HG03175 (cell line): ENCODE measurements around the gene TMEM192.
"Not testable (repeated sequence)": the region's sequence is repeated elsewhere in the genome, so short reads cannot be mapped to it uniquely, and the experiment has no call there.

Experiments used
- ATAC-seq: cut with Tn5 transposase; IDR thresholded peaks from one replicate; pipeline ENCODE4 v1.9.1; 2021; ENCODE audit warnings: mild to moderate bottlenecking, moderate library complexity; ENCODE audit not compliant: unreplicated experiment

TMEM192 gene

GRCh38 chr4:165094873-165095272 is 17.8 kb downstream of the TMEM192 start:
- no peak for ATAC-seq

DNA sequence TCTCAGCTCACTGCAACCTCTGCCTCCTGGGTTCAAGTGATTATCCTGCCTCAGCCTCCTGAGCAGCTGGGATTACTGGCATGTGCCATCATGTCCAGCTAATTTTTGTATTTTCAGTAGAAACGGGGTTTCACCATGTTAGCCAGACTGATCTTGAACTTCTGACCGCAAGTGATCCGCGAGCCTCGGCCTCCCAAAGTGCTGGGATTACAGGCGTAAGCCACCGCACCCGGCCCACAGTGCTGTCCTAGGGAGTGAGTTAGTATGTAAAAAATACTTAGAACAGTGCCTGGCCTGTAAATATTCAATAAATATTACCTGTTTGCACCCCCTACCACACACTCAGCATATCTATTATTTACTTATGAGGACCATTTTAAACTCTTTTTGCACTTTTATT is 20.5 kb downstream of the TMEM192 start:
- not testable (repeated sequence) for ATAC-seq

DNA sequence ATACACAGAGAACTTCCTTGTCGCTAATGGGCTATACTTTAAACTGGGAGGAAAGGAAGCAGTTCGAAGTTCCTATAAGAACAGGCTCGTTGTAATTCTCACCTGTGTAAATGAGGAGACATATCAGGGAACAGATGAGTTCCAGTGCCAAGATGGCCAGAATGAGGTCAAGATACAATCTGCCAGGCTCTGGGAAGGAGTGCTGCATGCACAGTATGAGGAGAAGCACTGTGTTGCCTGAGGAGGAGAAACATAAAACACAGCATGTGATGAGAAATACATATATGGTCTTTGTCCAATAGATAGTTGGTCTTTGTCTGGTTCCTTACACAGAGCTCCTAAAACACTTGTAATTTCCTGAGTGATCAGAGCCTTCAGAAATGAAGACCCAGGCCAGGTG is 24.3 kb downstream of the TMEM192 start:
- ATAC-seq, result no peak

DNA sequence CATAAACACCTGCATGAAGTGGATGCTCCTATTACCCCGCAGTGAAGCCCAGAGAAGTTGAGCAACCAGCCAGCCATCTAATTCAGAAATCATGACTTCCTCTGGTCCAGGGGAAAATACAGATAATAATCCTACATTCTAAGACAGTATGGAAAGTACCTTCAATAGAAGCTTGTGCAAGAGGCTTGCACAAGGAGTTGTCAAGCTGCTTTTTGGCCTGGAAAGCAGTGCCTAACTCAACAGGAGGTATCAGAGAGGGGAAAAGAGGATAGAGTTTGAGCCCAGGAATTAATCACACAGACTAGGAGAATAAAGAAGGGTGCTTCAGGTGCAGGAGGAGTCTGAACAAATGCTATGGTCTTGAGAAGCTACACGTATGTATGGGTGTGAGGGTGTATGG is 26.7 kb downstream of the TMEM192 start:
- no peak for ATAC-seq

- ATAC-seq, result not testable (repeated sequence)
These were observed 27.9 kb downstream of the TMEM192 start for GRCh38 chr4:165084787-165085186.

- ATAC-seq, result no peak
These were observed 33.2 kb downstream of the TMEM192 start for GRCh38 chr4:165079476-165079875.

DNA sequence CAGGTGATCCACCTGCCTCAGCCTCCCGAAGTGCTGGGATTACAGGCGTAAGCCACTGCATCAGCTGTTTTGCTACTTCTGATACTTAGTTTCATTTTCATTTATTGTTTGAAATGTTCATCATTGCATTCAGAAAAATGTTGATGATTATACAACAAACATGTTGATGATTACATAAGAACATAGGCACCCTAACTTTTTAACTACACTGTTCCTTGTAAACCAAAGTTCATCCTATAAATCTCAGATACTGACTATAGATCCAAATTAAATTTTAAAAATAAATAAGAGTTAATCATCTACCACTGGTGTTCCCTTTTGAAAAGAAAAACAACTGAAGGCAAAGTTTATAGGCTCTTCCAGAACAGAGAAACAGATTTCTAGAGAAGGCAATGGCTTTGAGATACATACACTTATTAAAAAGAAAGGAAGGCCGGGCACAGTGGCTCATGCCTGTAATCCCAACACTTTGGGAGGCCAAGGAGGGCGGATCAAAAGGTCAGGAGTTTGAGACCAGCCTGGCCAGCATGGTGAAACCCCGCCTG is 35.6 kb downstream of the TMEM192 start:
- no peak for ATAC-seq

DNA sequence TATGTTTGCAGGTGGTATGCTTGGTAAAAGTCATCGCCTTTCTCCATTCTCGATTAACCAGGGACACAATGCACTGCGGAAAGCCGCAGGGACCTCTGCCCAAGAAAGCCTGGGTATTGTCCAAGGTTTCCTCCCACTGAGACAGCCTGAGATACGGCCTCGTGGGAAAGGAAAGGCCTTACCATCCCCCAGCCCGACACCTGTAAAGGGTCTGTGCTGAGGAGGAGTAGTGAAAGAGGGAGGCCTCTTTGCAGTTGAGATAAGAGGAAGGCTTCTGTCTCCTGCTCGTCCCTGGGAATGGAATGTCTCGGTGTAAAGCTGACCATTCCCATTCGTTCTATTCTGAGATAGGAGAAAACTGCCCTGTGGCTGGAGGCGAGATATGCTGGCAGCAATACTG is 39.3 kb downstream of the TMEM192 start:
- ATAC-seq, result not testable (repeated sequence)

DNA sequence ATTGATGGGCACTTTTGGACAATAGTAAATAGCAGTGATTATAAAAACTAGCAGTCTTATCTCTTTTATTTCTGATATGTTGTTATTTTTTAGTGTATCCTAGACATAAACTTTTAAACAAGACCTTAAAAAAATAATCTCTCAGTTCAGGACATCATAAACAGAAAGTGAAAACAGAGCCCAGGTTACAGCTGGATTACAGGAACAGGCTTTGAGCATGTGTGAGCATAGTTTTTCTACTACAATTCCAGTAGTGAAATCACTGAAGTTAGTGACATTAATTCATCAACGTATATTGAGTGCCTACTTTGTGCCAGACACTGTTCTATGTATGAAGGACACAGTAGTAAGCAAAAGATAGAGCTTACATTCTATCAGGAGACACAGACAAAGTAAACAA is 42.1 kb downstream of the TMEM192 start:
- ATAC-seq, result no peak

GRCh38 chr4:165060938-165061337 is 51.7 kb downstream of the TMEM192 start:
- no peak for ATAC-seq

- no peak for ATAC-seq
These were observed 53.3 kb downstream of the TMEM192 start for GRCh38 chr4:165059386-165059785.

DNA sequence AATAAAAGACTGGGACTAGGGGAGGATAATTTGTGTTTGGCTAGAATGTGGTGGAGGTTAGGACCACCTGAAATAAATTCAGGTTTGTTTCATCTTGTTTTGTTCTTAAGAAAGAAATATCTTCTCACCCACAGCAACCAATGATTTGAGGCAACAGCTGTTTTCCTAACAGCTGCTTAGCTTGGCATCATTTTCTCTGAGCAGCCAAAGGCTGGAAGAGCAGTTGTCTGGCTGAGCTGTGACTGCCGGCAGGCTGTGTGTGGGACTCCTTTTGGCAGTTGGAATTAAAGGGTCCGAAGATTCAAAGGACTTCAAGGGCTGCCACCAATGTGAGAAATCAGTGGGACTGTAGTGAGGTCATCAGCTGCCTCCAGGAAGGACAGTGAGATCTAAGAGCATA is 54.0 kb downstream of the TMEM192 start:
- no peak for ATAC-seq

GRCh38 chr4:165055601-165056000 is 57.1 kb downstream of the TMEM192 start:
- no peak for ATAC-seq

DNA sequence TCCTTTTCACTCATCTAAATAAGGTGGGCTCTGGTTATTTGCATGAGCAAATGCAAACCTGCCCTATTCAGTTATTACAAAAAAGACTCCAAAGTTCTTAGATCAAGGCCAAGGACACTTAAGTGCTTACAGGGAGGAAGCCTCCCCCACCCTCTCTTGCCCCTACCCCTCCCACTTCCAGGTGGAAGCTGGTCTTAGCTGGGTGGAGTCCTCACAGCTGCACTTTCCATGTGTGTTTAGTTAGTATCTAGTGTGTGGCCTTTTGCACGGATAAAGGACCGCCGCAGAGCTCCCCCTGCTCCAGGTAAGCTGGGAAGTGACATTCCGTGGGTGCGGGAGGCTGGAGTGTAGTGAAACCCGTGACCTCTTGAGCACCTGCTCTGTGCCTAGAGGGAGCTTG is 59.0 kb downstream of the TMEM192 start, which contains the start of gene TRIM75:
TSS of gene TRIM75 (plus strand) at position 222 of the 400 bp plus-strand sequence. CDS start 5,282 bp downstream, outside the sequence.
- ATAC-seq, result no peak

GRCh38 chr4:165052627-165053026 is 60.0 kb downstream of the TMEM192 start:
- no peak for ATAC-seq

DNA sequence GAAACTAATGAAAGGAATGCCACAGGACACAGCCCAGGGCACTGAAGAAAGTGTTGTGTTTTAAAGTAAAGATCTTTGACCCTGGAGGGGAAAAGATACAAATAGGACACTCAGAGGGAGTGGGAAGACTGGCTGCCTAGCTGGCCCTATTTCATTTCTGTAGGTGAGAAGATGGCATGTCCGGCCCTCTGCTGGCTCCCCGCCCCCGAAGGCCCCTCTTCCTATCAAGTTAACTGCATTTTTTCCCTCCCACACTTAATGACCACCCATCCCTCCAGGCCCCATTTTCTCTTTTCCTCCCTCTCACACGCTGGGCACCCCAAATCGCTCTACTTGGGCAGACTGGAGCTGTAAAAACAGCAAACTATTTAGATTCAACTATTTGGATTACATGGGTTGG is 64.5 kb downstream of the TMEM192 start:
- ATAC-seq, result no peak

DNA sequence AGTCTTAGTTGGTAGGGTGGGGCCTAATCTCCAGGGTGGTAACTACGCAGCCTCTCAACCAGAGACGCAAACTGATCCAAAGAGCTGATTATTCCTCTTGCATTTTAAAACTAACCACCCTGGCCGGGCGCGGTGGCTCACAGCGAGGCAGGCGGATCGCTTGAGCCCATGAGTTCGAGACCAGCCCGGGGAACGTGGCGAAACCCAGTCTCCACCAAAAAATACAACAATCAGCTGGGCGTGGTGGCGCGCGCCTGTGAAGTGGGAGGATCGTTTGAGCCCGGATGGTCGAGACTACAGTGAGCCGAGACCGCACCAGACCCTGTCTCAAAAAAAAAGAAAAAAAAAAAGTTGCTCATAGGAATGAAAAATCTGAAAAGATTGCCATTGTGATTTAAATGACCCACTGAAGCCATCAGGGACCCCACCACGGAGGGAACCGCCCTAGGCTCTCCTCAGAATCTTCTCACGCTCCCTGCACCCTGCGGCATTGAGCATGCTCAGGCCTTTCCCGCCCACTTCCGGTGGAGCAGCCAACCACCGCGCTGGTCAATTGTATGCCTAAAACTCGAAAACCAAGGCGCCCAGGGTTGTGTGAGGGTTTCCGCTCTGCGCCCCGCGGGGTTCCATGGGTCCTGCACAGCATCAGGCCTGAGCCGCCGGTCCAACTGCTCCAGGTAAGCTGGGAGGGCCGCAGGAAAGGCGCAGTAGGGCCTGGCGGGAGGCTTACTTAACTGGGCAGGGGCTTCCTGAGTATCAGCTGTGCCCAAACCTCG is 81.0 kb downstream of the TMEM192 start, which contains the start of gene TRIM60:
TSS of gene TRIM60 (plus strand) at position 564 of the 776 bp plus-strand sequence. CDS start 8,074 bp downstream, outside the sequence.
- ATAC-seq, result no peak

DNA sequence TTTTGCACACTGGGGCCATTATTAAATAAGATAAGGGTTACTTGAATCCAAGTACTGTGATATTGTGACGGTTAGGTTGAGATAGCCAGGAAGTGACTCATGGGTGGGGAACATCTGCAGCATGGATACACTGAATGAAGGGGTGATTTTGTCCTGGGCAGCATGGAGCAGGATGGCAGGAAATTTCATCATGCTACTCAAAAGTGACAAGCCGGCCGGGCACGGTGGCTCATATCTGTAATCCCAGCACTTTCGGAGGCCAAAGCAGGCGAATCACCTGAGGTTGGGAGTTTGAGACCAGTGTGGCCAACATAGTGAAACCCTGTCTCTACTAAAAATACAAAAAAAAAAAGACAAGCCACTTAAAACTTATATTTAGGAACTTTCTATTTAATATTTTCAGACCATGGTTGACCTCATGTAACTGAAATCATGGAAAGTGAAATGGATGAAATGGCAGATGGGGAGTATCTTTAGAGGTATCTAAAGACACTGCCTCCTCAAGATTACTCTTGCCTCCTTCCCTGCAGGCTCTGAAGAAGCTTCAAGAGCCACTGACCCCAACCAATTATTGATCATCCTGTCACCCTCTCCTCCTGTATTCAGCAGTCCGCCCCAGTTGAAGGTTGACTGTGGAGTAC is 84.8 kb downstream of the TMEM192 start:
- no peak for ATAC-seq

DNA sequence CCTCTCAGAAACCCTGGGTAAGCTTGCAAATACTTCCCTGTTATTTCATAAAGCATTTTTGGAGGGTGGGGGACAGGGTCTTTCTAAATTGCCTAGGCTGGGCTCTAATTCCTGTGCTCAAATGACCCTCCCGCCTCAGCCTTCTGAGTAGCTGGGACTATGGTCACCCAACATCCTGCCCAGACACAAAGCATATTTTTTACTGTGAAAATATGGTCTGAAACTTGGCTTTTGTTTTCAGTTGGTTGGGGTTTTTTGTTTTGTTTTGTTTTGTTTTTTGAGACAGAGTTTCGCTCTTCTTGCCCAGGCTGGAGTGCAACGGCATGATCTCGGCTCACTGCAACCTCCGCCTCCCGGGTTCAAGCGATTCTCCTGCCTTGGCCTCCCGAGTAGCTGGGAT is 86.9 kb downstream of the TMEM192 start:
- ATAC-seq, result not testable (repeated sequence)
